Measurements from ENCODE around the gene MAJIN. TPM values are rescaled to one million over a fixed set of nuclear protein-coding genes. Genes with fewer than 3 reads are reported as not detected.

MAJIN gene
- total and polyA plus RNA-seq, 2 experiments from 2014 or later, result not detected

- Histone ChIP-seq H3F3A (replicated peaks; ENCODE audit: low read depth) (no peaks in the 10 kb centered on the region), H3K27me3 (ENCODE audit: insufficient read depth) (peaks cover 3% of the 10 kb centered on the region; the same call in 1 of the 2 replicates), H3K79me2 (replicated peaks; ENCODE audit: insufficient read depth) (no peaks in the 10 kb centered on the region), H4K20me1 (replicated peaks; ENCODE audit: insufficient read depth) (no peaks in the 10 kb centered on the region), H2AFZ (no peak overlapping the region), H3K4me2 (no peak overlapping the region), H3K4me3 (no peak overlapping the region), H3K36me3 (ENCODE audit: insufficient read depth) (no peaks in the 10 kb centered on the region), H3K27ac (ENCODE audit: low read depth) (no peak overlapping the region), H3K4me1 (ENCODE audit: insufficient read depth) (no peaks in the 10 kb centered on the region), H3K9me2 (ENCODE audit: insufficient read depth) (no peaks in the 10 kb centered on the region)
- no peak for TF ChIP-seq ZNF462 (CRISPR knock-in tag; IDR thresholded peaks at IDR 0.05)
- no peak for TF ChIP-seq JUNB (IDR thresholded peaks at IDR 0.05; ENCODE audit: unreplicated experiment)
- TF ChIP-seq ZNF114 (CRISPR knock-in tag; IDR thresholded peaks at IDR 0.05), result no peak
- no peak for TF ChIP-seq CREB1 (CRISPR knock-in tag; IDR thresholded peaks at IDR 0.05; ENCODE audit: low read depth)
- TF ChIP-seq NANOG (IDR thresholded peaks at IDR 0.05; ENCODE audit: borderline replicate concordance), result no peak
- no peak for TF ChIP-seq POLR2AphosphoS5 (IDR thresholded peaks at IDR 0.05; ENCODE audit: low read depth)
- TF ChIP-seq, protein P1, sequence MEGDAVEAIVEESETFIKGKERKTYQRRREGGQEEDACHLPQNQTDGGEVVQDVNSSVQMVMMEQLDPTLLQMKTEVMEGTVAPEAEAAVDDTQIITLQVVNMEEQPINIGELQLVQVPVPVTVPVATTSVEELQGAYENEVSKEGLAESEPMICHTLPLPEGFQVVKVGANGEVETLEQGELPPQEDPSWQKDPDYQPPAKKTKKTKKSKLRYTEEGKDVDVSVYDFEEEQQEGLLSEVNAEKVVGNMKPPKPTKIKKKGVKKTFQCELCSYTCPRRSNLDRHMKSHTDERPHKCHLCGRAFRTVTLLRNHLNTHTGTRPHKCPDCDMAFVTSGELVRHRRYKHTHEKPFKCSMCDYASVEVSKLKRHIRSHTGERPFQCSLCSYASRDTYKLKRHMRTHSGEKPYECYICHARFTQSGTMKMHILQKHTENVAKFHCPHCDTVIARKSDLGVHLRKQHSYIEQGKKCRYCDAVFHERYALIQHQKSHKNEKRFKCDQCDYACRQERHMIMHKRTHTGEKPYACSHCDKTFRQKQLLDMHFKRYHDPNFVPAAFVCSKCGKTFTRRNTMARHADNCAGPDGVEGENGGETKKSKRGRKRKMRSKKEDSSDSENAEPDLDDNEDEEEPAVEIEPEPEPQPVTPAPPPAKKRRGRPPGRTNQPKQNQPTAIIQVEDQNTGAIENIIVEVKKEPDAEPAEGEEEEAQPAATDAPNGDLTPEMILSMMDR (conservative IDR thresholded peaks at IDR 0.05; ENCODE audit: low read depth in 2 of 2), result no peak
- TF ChIP-seq EZH2 (IDR thresholded peaks at IDR 0.05; ENCODE audit: low read depth, unreplicated experiment), result no peak
- TF ChIP-seq, protein P2, sequence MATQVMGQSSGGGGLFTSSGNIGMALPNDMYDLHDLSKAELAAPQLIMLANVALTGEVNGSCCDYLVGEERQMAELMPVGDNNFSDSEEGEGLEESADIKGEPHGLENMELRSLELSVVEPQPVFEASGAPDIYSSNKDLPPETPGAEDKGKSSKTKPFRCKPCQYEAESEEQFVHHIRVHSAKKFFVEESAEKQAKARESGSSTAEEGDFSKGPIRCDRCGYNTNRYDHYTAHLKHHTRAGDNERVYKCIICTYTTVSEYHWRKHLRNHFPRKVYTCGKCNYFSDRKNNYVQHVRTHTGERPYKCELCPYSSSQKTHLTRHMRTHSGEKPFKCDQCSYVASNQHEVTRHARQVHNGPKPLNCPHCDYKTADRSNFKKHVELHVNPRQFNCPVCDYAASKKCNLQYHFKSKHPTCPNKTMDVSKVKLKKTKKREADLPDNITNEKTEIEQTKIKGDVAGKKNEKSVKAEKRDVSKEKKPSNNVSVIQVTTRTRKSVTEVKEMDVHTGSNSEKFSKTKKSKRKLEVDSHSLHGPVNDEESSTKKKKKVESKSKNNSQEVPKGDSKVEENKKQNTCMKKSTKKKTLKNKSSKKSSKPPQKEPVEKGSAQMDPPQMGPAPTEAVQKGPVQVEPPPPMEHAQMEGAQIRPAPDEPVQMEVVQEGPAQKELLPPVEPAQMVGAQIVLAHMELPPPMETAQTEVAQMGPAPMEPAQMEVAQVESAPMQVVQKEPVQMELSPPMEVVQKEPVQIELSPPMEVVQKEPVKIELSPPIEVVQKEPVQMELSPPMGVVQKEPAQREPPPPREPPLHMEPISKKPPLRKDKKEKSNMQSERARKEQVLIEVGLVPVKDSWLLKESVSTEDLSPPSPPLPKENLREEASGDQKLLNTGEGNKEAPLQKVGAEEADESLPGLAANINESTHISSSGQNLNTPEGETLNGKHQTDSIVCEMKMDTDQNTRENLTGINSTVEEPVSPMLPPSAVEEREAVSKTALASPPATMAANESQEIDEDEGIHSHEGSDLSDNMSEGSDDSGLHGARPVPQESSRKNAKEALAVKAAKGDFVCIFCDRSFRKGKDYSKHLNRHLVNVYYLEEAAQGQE (IDR thresholded peaks at IDR 0.05; ENCODE audit: unreplicated experiment), result no peak
- no peak for TF ChIP-seq EZH2phosphoT487 (IDR thresholded peaks at IDR 0.05; ENCODE audit: unreplicated experiment)
- no peak for TF ChIP-seq ZNF331 (CRISPR knock-in tag; IDR thresholded peaks at IDR 0.05; ENCODE audit: low read depth)
- TF ChIP-seq STAT1 (IDR thresholded peaks at IDR 0.05; ENCODE audit: unreplicated experiment), result no peak
- TF ChIP-seq, protein P3, sequence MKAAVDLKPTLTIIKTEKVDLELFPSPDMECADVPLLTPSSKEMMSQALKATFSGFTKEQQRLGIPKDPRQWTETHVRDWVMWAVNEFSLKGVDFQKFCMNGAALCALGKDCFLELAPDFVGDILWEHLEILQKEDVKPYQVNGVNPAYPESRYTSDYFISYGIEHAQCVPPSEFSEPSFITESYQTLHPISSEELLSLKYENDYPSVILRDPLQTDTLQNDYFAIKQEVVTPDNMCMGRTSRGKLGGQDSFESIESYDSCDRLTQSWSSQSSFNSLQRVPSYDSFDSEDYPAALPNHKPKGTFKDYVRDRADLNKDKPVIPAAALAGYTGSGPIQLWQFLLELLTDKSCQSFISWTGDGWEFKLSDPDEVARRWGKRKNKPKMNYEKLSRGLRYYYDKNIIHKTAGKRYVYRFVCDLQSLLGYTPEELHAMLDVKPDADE (IDR thresholded peaks at IDR 0.05), result no peak
- Mint-ChIP-seq H3K27ac (no peak overlapping the region), H3K27me3 (ENCODE audit: insufficient read depth, low read depth, poor library complexity) (peaks cover 5% of the 10 kb centered on the region), H3K36me3 (ENCODE audit: low read depth) (no peaks in the 10 kb centered on the region), H3K4me1 (no peaks in the 10 kb centered on the region), H3K9me3 (no peaks in the 10 kb centered on the region), H3K4me3 (no peak overlapping the region)
- no peak for ATAC-seq
- DNase-seq (ENCODE audit: low spot score), result no peak
These were observed 11.2 kb downstream of the MAJIN start for GRCh38 chr11:64960719-64961118.
